A549 (cell line): Measurements from ENCODE around the gene MFN1.
"Not testable (repeated sequence)": the region's sequence is repeated elsewhere in the genome, so short reads cannot be mapped to it uniquely, and the experiment has no call there.

Experiments used
- CTCF ChIP-seq: fragments of >200 bp; sonication (Bioruptor Twin); formaldehyde crosslinking; IDR thresholded peaks from 3 replicates; pipeline ENCODE4 v1.5.1; 2016
- GATA3 ChIP-seq: IDR thresholded peaks from 2 replicates; pipeline ENCODE4 v1.6.1; 2012; ENCODE audit warnings: borderline replicate concordance
- NPAS2 ChIP-seq: fragments of 250-450 bp; sonication (Bioruptor Pico); IDR thresholded peaks from 2 replicates; pipeline ENCODE4 v1.8.0; 2022; ENCODE audit warnings: mild to moderate bottlenecking, moderate library complexity, borderline replicate concordance
- POLR2A ChIP-seq: IDR thresholded peaks from 2 replicates; pipeline ENCODE4 v1.6.1; 2012; ENCODE audit warnings: mild to moderate bottlenecking, low read length
- REST ChIP-seq: fragments of 200-600 bp; sonication (generic); IDR thresholded peaks from 2 replicates; pipeline ENCODE4 v1.6.1; 2016; ENCODE audit warnings: antibody characterized with exemption, mild to moderate bottlenecking, moderate library complexity
- ZC3H11A ChIP-seq: fragments of 450-650 bp; IDR thresholded peaks from 2 replicates; pipeline ENCODE4 v1.6.1; 2014; ENCODE audit warnings: antibody characterized with exemption, mild to moderate bottlenecking

- TF ChIP-seq ZC3H11A; GATA3; NPAS2 (CRISPR knock-in tag); POLR2A; REST; CTCF: not testable (repeated sequence)
These were observed 40.1 kb upstream of the MFN1 start for GRCh38 chr3:179307362-179307761.
